PC-9 (cell line): ENCODE measurements around the gene DUXB. TPM values are rescaled to one million over a fixed set of nuclear protein-coding genes. Genes with fewer than 3 reads are reported as not detected.

Experiments used
- BruUV-seq: library from RNA; stranded (reverse); fragments of 400-500 nt; replicated peaks from 2 replicates; lab custom pipeline; 2021; lab: Mats Ljungman, UMichigan
- CTCF ChIA-PET: fragments of 300-600 bp; sonication (Branson Sonifier 250); formaldehyde crosslinking; loops from one replicate; lab custom pipeline; 2022; ENCODE audit warnings: antibody characterized with exemption; lab: Charles Lee
- POLR2A ChIA-PET: fragments of 300-600 bp; sonication (Branson Sonifier 250); formaldehyde crosslinking; loops from one replicate; lab custom pipeline; 2022; ENCODE audit warnings: antibody characterized with exemption; ENCODE audit not compliant: unreplicated experiment; lab: Charles Lee
- DNase-seq, 2 experiments: peaks; one replicate each; pipeline versions ENCODE4 v3.0.0 to v3.0.0-alpha.2; 2015 to 2022; ENCODE audit warnings: mixed read lengths in 1 of 2
- H2AFZ ChIP-seq: fragments of 200-600 bp; sonication (generic); 2 replicates; pipeline ENCODE4 v1.8.1; 2017; ENCODE audit warnings: antibody characterized with exemption
- H3F3A ChIP-seq: fragments of 200-600 bp; sonication (generic); 2 replicates; pipeline ENCODE4 v1.8.1; 2017; ENCODE audit warnings: antibody characterized with exemption, mild to moderate bottlenecking, low read depth; ENCODE audit not compliant: insufficient read depth
- H3K27ac ChIP-seq: fragments of 200-600 bp; sonication (generic); 2 replicates; pipeline ENCODE4 v1.6.1; 2016; ENCODE audit warnings: mixed run types
- H3K27me3 ChIP-seq: fragments of 200-600 bp; sonication (generic); 2 replicates; pipeline ENCODE4 v1.6.1; 2016; ENCODE audit warnings: low read depth, mixed run types; ENCODE audit not compliant: insufficient read depth
- H3K36me3 ChIP-seq: fragments of 200-600 bp; sonication (generic); 2 replicates; pipeline ENCODE4 v1.6.1; 2016; ENCODE audit warnings: low read depth, mixed run types
- H3K4me1 ChIP-seq: fragments of 200-600 bp; sonication (generic); replicated peaks from 2 replicates; pipeline ENCODE4 v1.6.1; 2016; ENCODE audit warnings: mixed run types; ENCODE audit not compliant: insufficient read depth
- H3K4me2 ChIP-seq: fragments of 200-600 bp; sonication (generic); 2 replicates; pipeline ENCODE4 v1.6.1; 2017; ENCODE audit warnings: mixed run types
- H3K4me3 ChIP-seq: fragments of 200-600 bp; sonication (generic); 2 replicates; pipeline ENCODE4 v1.6.1; 2016; ENCODE audit warnings: mixed run types
- H3K79me2 ChIP-seq: fragments of 200-600 bp; sonication (generic); 2 replicates; pipeline ENCODE4 v1.6.1; 2017; ENCODE audit warnings: low read depth, mixed run types
- H3K9me2 ChIP-seq: fragments of 200-600 bp; sonication (generic); 2 replicates; pipeline ENCODE4 v1.8.1; 2017; ENCODE audit warnings: mild to moderate bottlenecking; ENCODE audit not compliant: insufficient read depth
- H3K9me3 ChIP-seq: fragments of 200-600 bp; sonication (generic); 2 replicates; pipeline ENCODE4 v1.8.1; 2016; ENCODE audit warnings: low read depth; ENCODE audit not compliant: insufficient read depth
- H4K20me1 ChIP-seq: fragments of 200-600 bp; sonication (generic); 2 replicates; pipeline ENCODE4 v1.8.1; 2017; ENCODE audit not compliant: insufficient read depth
- EZH2 ChIP-seq: fragments of 200-600 bp; sonication (generic); IDR thresholded peaks from 2 replicates; pipeline ENCODE4 v1.8.0; 2017; ENCODE audit warnings: antibody characterized with exemption, low read depth
- intact Hi-C: fragments of 100-400 bp; cut with micrococcal nuclease; formaldehyde crosslinking; loops from one replicate; pipeline ENCODE4 v1.10.0; 2022; ENCODE audit not compliant: unreplicated experiment
- total RNA-seq: library from RNA; stranded (reverse); gene quantifications from 2 replicates; pipeline ENCODE4 v1.2.3, GENCODE V29; 2021
- TF ChIP-seq, protein P1 (sequence below): fragments of 200-600 bp; sonication (generic); conservative IDR thresholded peaks from 2 replicates; pipeline ENCODE4 v1.6.1; 2017; ENCODE audit warnings: mixed run types, antibody characterized with exemption, mild to moderate bottlenecking, moderate library complexity

DUXB gene
- total RNA-seq, 1 experiment from 2014 or later: not detected

GRCh38 chr16:75644240-75645012 is 56.8 kb downstream of the DUXB start:
- H4K20me1 ChIP-seq: peaks cover 25% of the 10 kb centered on the region; the same call in 1 of the 2 replicates
- intact Hi-C loops: no loop called here
- H3K9me3 ChIP-seq: no peaks in the 10 kb centered on the region
- ChIA-PET CTCF (no interaction called here), POLR2A (no interaction called here)
- H3K9me2 ChIP-seq: no peaks in the 10 kb centered on the region
- no peak overlapping the region for H3K4me2 ChIP-seq
- no peak overlapping the region for H2AFZ ChIP-seq
- H3K4me3 ChIP-seq: no peak overlapping the region
- no peak for DNase-seq
- H3K79me2 ChIP-seq: peaks cover 67% of the 10 kb centered on the region
- H3F3A ChIP-seq: peaks cover 14% of the 10 kb centered on the region; the same call in 1 of the 2 replicates
- TF ChIP-seq, protein P1, sequence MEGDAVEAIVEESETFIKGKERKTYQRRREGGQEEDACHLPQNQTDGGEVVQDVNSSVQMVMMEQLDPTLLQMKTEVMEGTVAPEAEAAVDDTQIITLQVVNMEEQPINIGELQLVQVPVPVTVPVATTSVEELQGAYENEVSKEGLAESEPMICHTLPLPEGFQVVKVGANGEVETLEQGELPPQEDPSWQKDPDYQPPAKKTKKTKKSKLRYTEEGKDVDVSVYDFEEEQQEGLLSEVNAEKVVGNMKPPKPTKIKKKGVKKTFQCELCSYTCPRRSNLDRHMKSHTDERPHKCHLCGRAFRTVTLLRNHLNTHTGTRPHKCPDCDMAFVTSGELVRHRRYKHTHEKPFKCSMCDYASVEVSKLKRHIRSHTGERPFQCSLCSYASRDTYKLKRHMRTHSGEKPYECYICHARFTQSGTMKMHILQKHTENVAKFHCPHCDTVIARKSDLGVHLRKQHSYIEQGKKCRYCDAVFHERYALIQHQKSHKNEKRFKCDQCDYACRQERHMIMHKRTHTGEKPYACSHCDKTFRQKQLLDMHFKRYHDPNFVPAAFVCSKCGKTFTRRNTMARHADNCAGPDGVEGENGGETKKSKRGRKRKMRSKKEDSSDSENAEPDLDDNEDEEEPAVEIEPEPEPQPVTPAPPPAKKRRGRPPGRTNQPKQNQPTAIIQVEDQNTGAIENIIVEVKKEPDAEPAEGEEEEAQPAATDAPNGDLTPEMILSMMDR: no peak; the same call in 1 of the 2 replicates
- TF ChIP-seq EZH2: no peak
- peaks cover 9% of the 10 kb centered on the region for H3K4me1 ChIP-seq
- no peaks in the 10 kb centered on the region for H3K27me3 ChIP-seq
- BruUV-seq: no TSS peak
- no peak overlapping the region for H3K27ac ChIP-seq
- peaks cover 28% of the 10 kb centered on the region for H3K36me3 ChIP-seq

Other genes starting within 250 kb of the DUXB start
- 31.4 and 31.7 TPM in 2 replicates for gene TMEM170A, start 236.8 kb downstream of the DUXB start, total RNA-seq
- 4.8 and 6.8 TPM in 2 replicates for gene CHST6, start 206.0 kb downstream of the DUXB start, total RNA-seq
- gene CHST5, start 165.4 kb downstream of the DUXB start, total RNA-seq: 0.25 and 1.3 TPM in 2 replicates
- gene TMEM231, start 145.2 kb downstream of the DUXB start, total RNA-seq: 17.7 and 18.8 TPM in 2 replicates
- 86.1 and 103 TPM in 2 replicates for gene GABARAPL2, start 135.1 kb downstream of the DUXB start, total RNA-seq
- 57.9 and 66.4 TPM in 2 replicates for gene ADAT1, start 78.2 kb downstream of the DUXB start, total RNA-seq
- gene KARS1, start 53.8 kb downstream of the DUXB start, total RNA-seq: 101 and 132 TPM in 2 replicates
- gene TERF2IP, start 53.7 kb downstream of the DUXB start, total RNA-seq: 16.9 and 19.3 TPM in 2 replicates
- gene CPHXL2, start 24.5 kb downstream of the DUXB start, total RNA-seq: not detected in 2 replicates
- not detected in 2 replicates for gene CPHXL, start 25.0 kb upstream of the DUXB start, total RNA-seq